ENCODE results near the gene TMEM18. TPM values are rescaled to one million over a fixed set of nuclear protein-coding genes. Genes with fewer than 3 reads are reported as not detected.
"Not testable (repeated sequence)": the region's sequence is repeated elsewhere in the genome, so short reads cannot be mapped to it uniquely, and the experiment has no call there.

The TMEM18 gene
- total RNA-seq, 2 experiments from 2014 or later: 26.3 to 28.3 TPM

GRCh38 chr2:689237-689636 lies 12.0 kb upstream of the TMEM18 start:
- ChIA-PET POLR2A (no interaction called here), CTCF (interaction anchor here (0.7 kb wide), 1 partner anchor 1131 kb away, joined by 4 read pairs; no protein-coding TSS in a partner anchor)
- no peak for DNase-seq
- Mint-ChIP-seq H3K4me3 (no peak overlapping the region), H3K4me1 (no peaks in the 10 kb centered on the region), H3K9me3 (peaks cover 27% of the 10 kb centered on the region), H3K36me3 (ENCODE audit: low read depth) (peaks cover 17% of the 10 kb centered on the region), H3K27me3 (peaks cover 2% of the 10 kb centered on the region), H3K27ac (no peak overlapping the region)

GRCh38 chr2:688504-689076 lies 11.4 kb upstream of the TMEM18 start:
- Mint-ChIP-seq H3K4me3 (no peak overlapping the region), H3K36me3 (ENCODE audit: low read depth) (peaks cover 22% of the 10 kb centered on the region), H3K27ac (no peak overlapping the region), H3K4me1 (no peaks in the 10 kb centered on the region), H3K9me3 (peaks cover 33% of the 10 kb centered on the region), H3K27me3 (no peaks in the 10 kb centered on the region)
- POLR2A ChIA-PET: no interaction called here
- CTCF ChIA-PET: interaction anchor here (0.7 kb wide), 1 partner anchor 1132 kb away, joined by 4 read pairs; no protein-coding TSS in a partner anchor
- DNase-seq: no peak

- POLR2A ChIA-PET: interaction anchor here (1.2 kb wide), 1 partner anchor 8 kb away, joined by 3 read pairs; the partner anchor contains the start of gene TMEM18
- no peak for DNase-seq
- peaks cover 36% of the 10 kb centered on the region for H3K9me3 Mint-ChIP-seq
- no peaks in the 10 kb centered on the region for H3K4me1 Mint-ChIP-seq
- no peak overlapping the region for H3K4me3 Mint-ChIP-seq
- no peak overlapping the region for H3K27ac Mint-ChIP-seq
- no peaks in the 10 kb centered on the region for H3K27me3 Mint-ChIP-seq
- CTCF ChIA-PET: no interaction called here
- H3K36me3 Mint-ChIP-seq (ENCODE audit: low read depth): peaks cover 32% of the 10 kb centered on the region
These were observed 8.2 kb upstream of the TMEM18 start for GRCh38 chr2:685421-685820.

GRCh38 chr2:684913-685312 lies 7.7 kb upstream of the TMEM18 start:
- H3K27me3 Mint-ChIP-seq, POLR2A ChIA-PET, DNase-seq, H3K4me1 Mint-ChIP-seq, CTCF ChIA-PET, H3K27ac Mint-ChIP-seq, H3K4me3 Mint-ChIP-seq: not testable (repeated sequence)
- H3K36me3 Mint-ChIP-seq (ENCODE audit: low read depth): peaks cover 33% of the 10 kb centered on the region
- H3K9me3 Mint-ChIP-seq: peaks cover 36% of the 10 kb centered on the region

- Mint-ChIP-seq H3K27ac (no peak overlapping the region), H3K4me1 (peaks cover 12% of the 10 kb centered on the region), H3K9me3 (peaks cover 30% of the 10 kb centered on the region), H3K27me3 (no peaks in the 10 kb centered on the region), H3K36me3 (ENCODE audit: low read depth) (peaks cover 33% of the 10 kb centered on the region), H3K4me3 (no peak overlapping the region)
- DNase-seq: no peak
- POLR2A ChIA-PET: no interaction called here
- CTCF ChIA-PET: no interaction called here
These were observed 5.0 kb upstream of the TMEM18 start for GRCh38 chr2:682226-682625.

- H3K36me3 Mint-ChIP-seq (ENCODE audit: low read depth): peaks cover 32% of the 10 kb centered on the region
- DNase-seq: no peak
- ChIA-PET POLR2A (interaction anchor here (0.5 kb wide), 1 partner anchor 1194 kb away, joined by 3 read pairs; no protein-coding TSS in a partner anchor), CTCF (no interaction called here)
- H3K4me1 Mint-ChIP-seq: peaks cover 17% of the 10 kb centered on the region
- H3K27me3 Mint-ChIP-seq: no peaks in the 10 kb centered on the region
- no peak overlapping the region for H3K27ac Mint-ChIP-seq
- H3K4me3 Mint-ChIP-seq: no peak overlapping the region
- peaks cover 25% of the 10 kb centered on the region for H3K9me3 Mint-ChIP-seq
These were observed 4.1 kb upstream of the TMEM18 start for GRCh38 chr2:681312-681711.

- Mint-ChIP-seq H3K9me3 (peaks cover 22% of the 10 kb centered on the region), H3K4me1 (peaks cover 23% of the 10 kb centered on the region)
- CTCF ChIA-PET: no interaction called here
These were observed 3.3 kb upstream of the TMEM18 start for GRCh38 chr2:680496-680895.

GRCh38 chr2:678964-679363 lies 1.8 kb upstream of the TMEM18 start:
- Mint-ChIP-seq H3K9me3 (peaks cover 7% of the 10 kb centered on the region), H3K36me3 (ENCODE audit: low read depth) (peaks cover 30% of the 10 kb centered on the region), H3K4me1 (peaks cover 37% of the 10 kb centered on the region), H3K27me3 (no peaks in the 10 kb centered on the region), H3K27ac (peak overlapping the region; percentile 13), H3K4me3 (peak overlapping the region; percentile 99)
- DNase-seq: no peak
- CTCF ChIA-PET: no interaction called here
- POLR2A ChIA-PET: no interaction called here

More at GRCh38 chr2:680496-680895, 3.3 kb upstream of the TMEM18 start:
- POLR2A ChIA-PET: no interaction called here
- DNase-seq: no peak
- peaks cover 33% of the 10 kb centered on the region for H3K36me3 Mint-ChIP-seq (ENCODE audit: low read depth)
- H3K27me3 Mint-ChIP-seq: no peaks in the 10 kb centered on the region
- H3K4me3 Mint-ChIP-seq: no peak overlapping the region
- H3K27ac Mint-ChIP-seq: no peak overlapping the region

GRCh38 chr2:677959-678550 lies 849 bp upstream of the TMEM18 start:
- CTCF ChIA-PET: interaction anchor here (0.6 to 0.7 kb wide), 2 partner anchors 58 to 272 kb away, joined by 3 to 4 read pairs; no protein-coding TSS in a partner anchor
- no peaks in the 10 kb centered on the region for H3K27me3 Mint-ChIP-seq
- H3K27ac Mint-ChIP-seq: peak overlapping the region; percentile 96
- DNase-seq: no peak
- H3K9me3 Mint-ChIP-seq: peaks cover 2% of the 10 kb centered on the region
- POLR2A ChIA-PET: interaction anchor here (0.9 to 1.4 kb wide), 4 partner anchors 20 to 647 kb away, joined by 3 to 5 read pairs (median 4); no protein-coding TSS in a partner anchor
- H3K4me1 Mint-ChIP-seq: peaks cover 41% of the 10 kb centered on the region
- H3K4me3 Mint-ChIP-seq: peak overlapping the region; percentile 99
- H3K36me3 Mint-ChIP-seq (ENCODE audit: low read depth): peaks cover 26% of the 10 kb centered on the region

GRCh38 chr2:676647-677055 lies 555 bp downstream of the TMEM18 start:
- Mint-ChIP-seq H3K4me1 (peaks cover 46% of the 10 kb centered on the region), H3K27me3 (no peaks in the 10 kb centered on the region), H3K4me3 (peak overlapping the region; percentile 90), H3K36me3 (ENCODE audit: low read depth) (peaks cover 25% of the 10 kb centered on the region), H3K9me3 (no peaks in the 10 kb centered on the region), H3K27ac (peak overlapping the region; percentile 72)
- DNase-seq: peak; percentile 97
- ChIA-PET CTCF (interaction anchor here (1.2 to 1.9 kb wide), 2 partner anchors 10 to 38 kb away, joined by 5 to 8 read pairs; no protein-coding TSS in a partner anchor), POLR2A (interaction anchor here (0.6 to 1.4 kb wide), 3 partner anchors 9 to 875 kb away, joined by 3 read pairs; no protein-coding TSS in a partner anchor)

GRCh38 chr2:675982-676646 lies 1.1 kb downstream of the TMEM18 start:
- peak overlapping the region; percentile 90 for H3K4me3 Mint-ChIP-seq
- H3K27ac Mint-ChIP-seq: peak overlapping the region; percentile 72
- no peaks in the 10 kb centered on the region for H3K9me3 Mint-ChIP-seq
- no peaks in the 10 kb centered on the region for H3K27me3 Mint-ChIP-seq
- CTCF ChIA-PET: interaction anchor here (1.2 to 1.9 kb wide), 2 partner anchors 9 to 38 kb away, joined by 5 to 8 read pairs; no protein-coding TSS in a partner anchor
- DNase-seq: peak; percentile 50
- H3K36me3 Mint-ChIP-seq (ENCODE audit: low read depth): peaks cover 25% of the 10 kb centered on the region
- POLR2A ChIA-PET: interaction anchor here (1.1 to 1.4 kb wide), 2 partner anchors 9 to 876 kb away, joined by 3 read pairs; no protein-coding TSS in a partner anchor
- peaks cover 46% of the 10 kb centered on the region for H3K4me1 Mint-ChIP-seq

- ChIA-PET POLR2A (no interaction called here), CTCF (interaction anchor here (0.9 kb wide), 1 partner anchor 13 kb away, joined by 4 read pairs; no protein-coding TSS in a partner anchor)
- H3K27ac Mint-ChIP-seq: no peak overlapping the region
- peaks cover 46% of the 10 kb centered on the region for H3K4me1 Mint-ChIP-seq
- no peaks in the 10 kb centered on the region for H3K9me3 Mint-ChIP-seq
- H3K36me3 Mint-ChIP-seq (ENCODE audit: low read depth): peaks cover 27% of the 10 kb centered on the region
- DNase-seq: no peak
- no peaks in the 10 kb centered on the region for H3K27me3 Mint-ChIP-seq
- H3K4me3 Mint-ChIP-seq: peak overlapping the region; percentile 90
These were observed 1.7 kb downstream of the TMEM18 start for GRCh38 chr2:675460-675859.

- ChIA-PET CTCF (interaction anchor here (0.9 kb wide), 1 partner anchor 13 kb away, joined by 4 read pairs; no protein-coding TSS in a partner anchor), POLR2A (no interaction called here)
- no peak for DNase-seq
- peak overlapping the region; percentile 90 for H3K4me3 Mint-ChIP-seq
- peaks cover 46% of the 10 kb centered on the region for H3K4me1 Mint-ChIP-seq
- H3K27me3 Mint-ChIP-seq: no peaks in the 10 kb centered on the region
- H3K36me3 Mint-ChIP-seq (ENCODE audit: low read depth): peaks cover 30% of the 10 kb centered on the region
- no peak overlapping the region for H3K27ac Mint-ChIP-seq
- no peaks in the 10 kb centered on the region for H3K9me3 Mint-ChIP-seq
These were observed 2.2 kb downstream of the TMEM18 start for GRCh38 chr2:675051-675450.
